Urinary bladder (tissue), 4 donors: ENCODE measurements around the gene OR51V1. TPM values are rescaled to one million over a fixed set of nuclear protein-coding genes. Genes with fewer than 3 reads are reported as not detected.

Experiments used
- DNase-seq: peaks from one replicate; pipeline ENCODE4 v3.0.0-alpha.2; 2015; ENCODE audit errors: extremely low spot score
- H3K27ac ChIP-seq: one replicate; pipeline ENCODE4 v1.5.1; 2013; ENCODE audit warnings: low read depth, mild to moderate bottlenecking, moderate library complexity
- H3K36me3 ChIP-seq: one replicate; pipeline ENCODE4 v1.6.1; 2013; ENCODE audit warnings: mild to moderate bottlenecking, moderate library complexity; ENCODE audit not compliant: insufficient read depth
- H3K4me1 ChIP-seq: one replicate; pipeline ENCODE4 v1.6.1; 2013; ENCODE audit warnings: mild to moderate bottlenecking, moderate library complexity; ENCODE audit not compliant: insufficient read depth
- H3K4me3 ChIP-seq: one replicate; pipeline ENCODE4 v1.5.1; 2013; ENCODE audit warnings: low read depth, low read length
- WGBS: extraction: QIAGEN DNeasy Blood & Tissue Kit; methylation state at CpG from one replicate; pipeline ENCODE4 v1.1.7; 2013; 5-methylcytosine and 5-hydroxymethylcytosine counted together
- polyA plus RNA-seq: library from polyadenylated mRNA; stranded (reverse); fragments of 200-250 nt; gene quantifications from one replicate; pipeline ENCODE4 v1.2.3, GENCODE V29; 2013
- total RNA-seq: library from RNA; depleted of rRNA; stranded (reverse); fragments of >200 nt; gene quantifications from one replicate; pipeline ENCODE4 v1.2.3, GENCODE V29; 2014
- donor health status: healthy with polysubstance abuse.
- donor health status: healthy.

OR51V1 gene
- total and polyA plus RNA-seq, 2 donors = not detected

GRCh38 chr11:5238486-5238885 is 38.0 kb upstream of the OR51V1 start:
- no peaks in the 10 kb centered on the region for H3K4me1 ChIP-seq
- no peak overlapping the region for H3K27ac ChIP-seq
- no peak overlapping the region for H3K4me3 ChIP-seq
- no peak for DNase-seq
- 45% methylated on average over 2 of the region's 2 CpGs for WGBS
- H3K36me3 ChIP-seq = no peaks in the 10 kb centered on the region

GRCh38 chr11:5237420-5237819 is 36.9 kb upstream of the OR51V1 start:
- DNase-seq = no peak
- no peaks in the 10 kb centered on the region for H3K36me3 ChIP-seq
- H3K4me1 ChIP-seq = no peaks in the 10 kb centered on the region
- no peak overlapping the region for H3K4me3 ChIP-seq
- no peak overlapping the region for H3K27ac ChIP-seq
- whole genome bisulfite sequencing = 80% methylated on average over 2 of the region's 2 CpGs

GRCh38 chr11:5235364-5236095 is 35.0 kb upstream of the OR51V1 start:
- Histone ChIP-seq H3K36me3 (no peaks in the 10 kb centered on the region), H3K4me3 (no peak overlapping the region), H3K27ac (no peak overlapping the region), H3K4me1 (no peaks in the 10 kb centered on the region)
- no peak for DNase-seq
- 87% methylated on average over 5 of the region's 5 CpGs for WGBS

- 34% methylated on average over 2 of the region's 2 CpGs for WGBS
- Histone ChIP-seq H3K36me3 (no peaks in the 10 kb centered on the region), H3K4me1 (no peaks in the 10 kb centered on the region), H3K4me3 (no peak within 1 kb of the TSS), H3K27ac (no peak within 1 kb of the TSS)
- no peak for DNase-seq
These were observed 33.9 kb upstream of the OR51V1 start, which contains the start of gene HBD for GRCh38 chr11:5234381-5234834. TSS of gene HBD (minus strand) at chr11:5234483. CDS start at chr11:5234433, 50 bp downstream.

- no peaks in the 10 kb centered on the region for H3K36me3 ChIP-seq
- no peaks in the 10 kb centered on the region for H3K4me1 ChIP-seq
- no peak overlapping the region for H3K27ac ChIP-seq
- H3K4me3 ChIP-seq = no peak overlapping the region
- DNase-seq = no peak
- WGBS = 88% methylated on average over 1 of the region's 1 CpG
These were observed 32.8 kb upstream of the OR51V1 start for GRCh38 chr11:5233307-5233706.

- 94% methylated on average over 2 of the region's 2 CpGs for WGBS
- Histone ChIP-seq H3K36me3 (no peaks in the 10 kb centered on the region), H3K4me3 (no peak overlapping the region), H3K4me1 (no peaks in the 10 kb centered on the region), H3K27ac (no peak overlapping the region)
- DNase-seq = no peak
These were observed 32.3 kb upstream of the OR51V1 start for GRCh38 chr11:5232821-5233220.

GRCh38 chr11:5232176-5232575 is 31.7 kb upstream of the OR51V1 start:
- Histone ChIP-seq H3K27ac (no peak overlapping the region), H3K36me3 (no peaks in the 10 kb centered on the region), H3K4me1 (no peaks in the 10 kb centered on the region), H3K4me3 (no peak overlapping the region)
- no peak for DNase-seq
- 55% methylated on average over 3 of the region's 3 CpGs for WGBS

- WGBS = 82% methylated on average over 2 of the region's 2 CpGs
- Histone ChIP-seq H3K36me3 (no peaks in the 10 kb centered on the region), H3K4me1 (no peaks in the 10 kb centered on the region), H3K27ac (no peak overlapping the region), H3K4me3 (no peak overlapping the region)
- DNase-seq = no peak
These were observed 30.6 kb upstream of the OR51V1 start for GRCh38 chr11:5231111-5231510.

GRCh38 chr11:5230266-5230665 is 29.8 kb upstream of the OR51V1 start:
- DNase-seq = no peak
- Histone ChIP-seq H3K27ac (no peak overlapping the region), H3K36me3 (no peaks in the 10 kb centered on the region), H3K4me1 (no peaks in the 10 kb centered on the region), H3K4me3 (no peak overlapping the region)
- 93% methylated on average over 1 of the region's 1 CpG for WGBS

GRCh38 chr11:5229796-5230195 is 29.3 kb upstream of the OR51V1 start:
- DNase-seq = no peak
- H3K4me3 ChIP-seq = no peak overlapping the region
- H3K27ac ChIP-seq = no peak overlapping the region
- WGBS = 74% methylated on average over 2 of the region's 2 CpGs
- no peaks in the 10 kb centered on the region for H3K36me3 ChIP-seq
- no peaks in the 10 kb centered on the region for H3K4me1 ChIP-seq

GRCh38 chr11:5229356-5229755 is 28.9 kb upstream of the OR51V1 start:
- Histone ChIP-seq H3K36me3 (no peaks in the 10 kb centered on the region), H3K4me1 (no peaks in the 10 kb centered on the region), H3K27ac (no peak overlapping the region), H3K4me3 (no peak overlapping the region)
- no peak for DNase-seq
- WGBS = 86% methylated on average over 1 of the region's 1 CpG

GRCh38 chr11:5228124-5228523 is 27.6 kb upstream of the OR51V1 start:
- DNase-seq = no peak
- WGBS = 58% methylated on average over 5 of the region's 5 CpGs
- no peak overlapping the region for H3K27ac ChIP-seq

GRCh38 chr11:5227681-5228080 is 27.2 kb upstream of the OR51V1 start:
- H3K27ac ChIP-seq = no peak overlapping the region
- no peaks in the 10 kb centered on the region for H3K4me1 ChIP-seq
- no peak overlapping the region for H3K4me3 ChIP-seq
- no peaks in the 10 kb centered on the region for H3K36me3 ChIP-seq
- DNase-seq = no peak
- WGBS = 39% methylated on average over 1 of the region's 1 CpG

More at GRCh38 chr11:5228124-5228523, 27.6 kb upstream of the OR51V1 start:
- no peaks in the 10 kb centered on the region for H3K4me1 ChIP-seq
- H3K36me3 ChIP-seq = no peaks in the 10 kb centered on the region
- H3K4me3 ChIP-seq = no peak overlapping the region

GRCh38 chr11:5226732-5227310 is 26.3 kb upstream of the OR51V1 start, which contains the start of gene HBB:
TSS of gene HBB (minus strand) at chr11:5227071. CDS start at chr11:5227021, 50 bp downstream.
- Histone ChIP-seq H3K4me1 (no peaks in the 10 kb centered on the region), H3K27ac (no peak within 1 kb of the TSS), H3K4me3 (no peak within 1 kb of the TSS), H3K36me3 (no peaks in the 10 kb centered on the region)
- no peak for DNase-seq
- WGBS = 84% methylated on average over 3 of the region's 3 CpGs
